H1 (cell line): Measurements from ENCODE around the gene TNFRSF6B. TPM values are rescaled to one million over a fixed set of nuclear protein-coding genes. Genes with fewer than 3 reads are reported as not detected.

Experiments used
- CTCF ChIA-PET: fragments of 300-600 bp; sonication (Branson Sonifier 250); formaldehyde crosslinking; loops from one replicate; lab custom pipeline; 2021; ENCODE audit not compliant: partially characterized antibody; lab: Charles Lee
- POLR2A ChIA-PET: fragments of 300-600 bp; sonication (Branson Sonifier 250); formaldehyde crosslinking; loops from one replicate; lab custom pipeline; 2021; ENCODE audit warnings: inconsistent platforms; ENCODE audit not compliant: partially characterized antibody; lab: Charles Lee
- DNase-seq, 2 experiments: peaks; one replicate each; pipeline versions ENCODE4 v3.0.0 to v3.0.0-alpha.2; 2010 to 2022; ENCODE audit warnings: low spot score in 2 of 2, low read depth in 1 of 2, mixed read lengths in 1 of 2
- FAIRE-seq: peaks from 2 replicates; lab custom pipeline; 2011; peaks lifted over from hg19 to GRCh38; lab: Jason Lieb, UNC
- H2AFZ ChIP-seq: 2 replicates; pipeline ENCODE4 v1.8.1; 2012; ENCODE audit warnings: low read length, inconsistent platforms
- H2AK5ac ChIP-seq: 2 replicates; pipeline ENCODE4 v1.6.1; 2013; ENCODE audit warnings: low read depth, low read length
- H2BK120ac ChIP-seq: replicated peaks from 2 replicates; pipeline ENCODE3; 2013; ENCODE audit warnings: low read depth, low read length, inconsistent platforms
- H2BK12ac ChIP-seq: 2 replicates; pipeline ENCODE4 v1.6.1; 2013; ENCODE audit warnings: low read depth, low read length
- H2BK15ac ChIP-seq: 2 replicates; pipeline ENCODE4 v1.6.1; 2013; ENCODE audit warnings: low read length
- H2BK20ac ChIP-seq: 2 replicates; pipeline ENCODE4 v1.6.1; 2013; ENCODE audit warnings: low read length
- H2BK5ac ChIP-seq: 2 replicates; pipeline ENCODE4 v1.6.1; 2013; ENCODE audit warnings: low read depth, low read length
- H3K14ac ChIP-seq: 2 replicates; pipeline ENCODE4 v1.6.1; 2013; ENCODE audit warnings: inconsistent platforms; ENCODE audit not compliant: insufficient read length
- H3K18ac ChIP-seq: 2 replicates; pipeline ENCODE4 v1.6.1; 2013; ENCODE audit warnings: low read length; ENCODE audit errors: extremely low read depth
- H3K23ac ChIP-seq: 2 replicates; pipeline ENCODE4 v1.6.1; 2013; ENCODE audit warnings: inconsistent platforms; ENCODE audit not compliant: insufficient read length
- H3K23me2 ChIP-seq: 2 replicates; pipeline ENCODE4 v1.6.1; 2013; ENCODE audit warnings: low read depth, low read length
- H3K27ac ChIP-seq: 2 replicates; pipeline ENCODE4 v1.6.1; 2011; ENCODE audit warnings: low read depth, low read length, inconsistent platforms
- H3K27me3 ChIP-seq, 4 experiments: replicated peaks in 1 of 4; 1 replicate in 1 of 4; 2 replicates in 3 of 4; pipeline versions ENCODE4 v1.6.1 to v1.8.1; 2011 to 2013; ENCODE audit warnings: low read length in 3 of 4, mild to moderate bottlenecking in 3 of 4, inconsistent platforms in 2 of 4, mixed read lengths in 2 of 4, moderate library complexity in 1 of 4; ENCODE audit not compliant: control insufficient read depth in 3 of 4, insufficient read depth in 3 of 4; ENCODE audit errors: extremely low read depth in 1 of 4
- H3K36me3 ChIP-seq, 4 experiments: 2 replicates each; pipeline versions ENCODE4 v1.6.1 to v1.8.1; 2011 to 2013; ENCODE audit warnings: mild to moderate bottlenecking in 4 of 4, low read length in 3 of 4, moderate library complexity in 2 of 4, control low read depth in 1 of 4, inconsistent platforms in 1 of 4; ENCODE audit not compliant: insufficient read depth in 4 of 4, control insufficient read depth in 2 of 4
- H3K4ac ChIP-seq: replicated peaks from 2 replicates; pipeline ENCODE3; 2013; ENCODE audit warnings: low read length, low read depth, mixed read lengths, inconsistent platforms; ENCODE audit not compliant: insufficient read length
- H3K4me1 ChIP-seq, 4 experiments: replicated peaks in 1 of 4; 1 replicate in 1 of 4; 2 replicates in 3 of 4; pipeline versions ENCODE4 v1.6.1 to v1.8.1; 2011 to 2013; ENCODE audit warnings: low read length in 3 of 4, inconsistent platforms in 2 of 4, mixed read lengths in 1 of 4; ENCODE audit not compliant: insufficient read depth in 4 of 4, control insufficient read depth in 3 of 4
- H3K4me2 ChIP-seq, 2 experiments: 2 replicates each; pipeline versions ENCODE4 v1.6.1 to v1.8.1; 2011 to 2013; ENCODE audit warnings: low read depth in 2 of 2, low read length in 2 of 2, control low read depth in 1 of 2, inconsistent platforms in 1 of 2, mild to moderate bottlenecking in 1 of 2; ENCODE audit not compliant: insufficient read depth in 1 of 2
- H3K4me3 ChIP-seq, 4 experiments: fragments of 200-600, 300-600 bp in 1 of 4; sonication (generic), shearing (Covaris generic), sonication (Bioruptor Twin) in 1 of 4; 2 replicates each; pipeline versions ENCODE4 v1.5.1 to v1.8.1; 2011 to 2016; ENCODE audit warnings: low read length in 4 of 4, low read depth in 3 of 4, control low read depth in 2 of 4, inconsistent platforms in 2 of 4, mild to moderate bottlenecking in 2 of 4, mixed read lengths in 1 of 4, moderate library complexity in 1 of 4; ENCODE audit not compliant: insufficient read depth in 2 of 4; ENCODE audit errors: extremely low read depth in 1 of 4
- H3K56ac ChIP-seq: replicated peaks from 2 replicates; pipeline ENCODE3; 2013; ENCODE audit warnings: low read depth, mild to moderate bottlenecking, mixed read lengths, low read length, inconsistent platforms; ENCODE audit not compliant: insufficient read length
- H3K79me1 ChIP-seq: 2 replicates; pipeline ENCODE4 v1.6.1; 2013; ENCODE audit warnings: low read depth, low read length, control low read depth
- H3K79me2 ChIP-seq, 2 experiments: 2 replicates each; pipeline versions ENCODE4 v1.6.1 to v1.8.1; 2012 to 2013; ENCODE audit warnings: low read length in 2 of 2, mild to moderate bottlenecking in 2 of 2, inconsistent platforms in 1 of 2; ENCODE audit not compliant: insufficient read depth in 2 of 2, control insufficient read depth in 1 of 2
- H3K9ac ChIP-seq, 4 experiments: replicated peaks in 1 of 4; 1 replicate in 1 of 4; 2 replicates in 3 of 4; pipeline versions ENCODE4 v1.6.1 to v1.8.1; 2011 to 2013; ENCODE audit warnings: low read depth in 3 of 4, low read length in 3 of 4, control low read depth in 2 of 4, mild to moderate bottlenecking in 2 of 4, moderate library complexity in 2 of 4, inconsistent platforms in 1 of 4; ENCODE audit errors: extremely low read depth in 1 of 4
- H3K9me3 ChIP-seq, 2 experiments: 2 replicates each; pipeline versions ENCODE4 v1.6.1 to v1.8.1; 2012 to 2013; ENCODE audit warnings: mild to moderate bottlenecking in 2 of 2, moderate library complexity in 2 of 2, control low read depth in 1 of 2, inconsistent platforms in 1 of 2, low read depth in 1 of 2, low read length in 1 of 2, mixed read lengths in 1 of 2; ENCODE audit not compliant: insufficient read depth in 2 of 2
- H4K20me1 ChIP-seq, 2 experiments: replicated peaks in 1 of 2; 2 replicates each; pipeline versions ENCODE3 to v1.8.1; 2011 to 2013; ENCODE audit warnings: inconsistent platforms in 2 of 2, low read length in 2 of 2, mild to moderate bottlenecking in 1 of 2; ENCODE audit not compliant: insufficient read depth in 2 of 2, control insufficient read depth in 1 of 2
- H4K5ac ChIP-seq: 2 replicates; pipeline ENCODE4 v1.6.1; 2013; ENCODE audit warnings: low read length, low read depth, mixed read lengths, inconsistent platforms; ENCODE audit not compliant: insufficient read length
- H4K8ac ChIP-seq: 2 replicates; pipeline ENCODE4 v1.8.0; 2013; ENCODE audit warnings: mild to moderate bottlenecking, moderate library complexity, low read length, inconsistent platforms; ENCODE audit not compliant: insufficient read depth; ENCODE audit errors: extremely low read depth
- H4K91ac ChIP-seq: replicated peaks from 2 replicates; pipeline ENCODE3; 2013; ENCODE audit warnings: low read length, mixed read lengths, inconsistent platforms; ENCODE audit not compliant: insufficient read length
- ASH2L ChIP-seq: fragments of 200-600, 300-600 bp; sonication (generic); IDR thresholded peaks from one replicate; pipeline ENCODE4 v1.7.1; 2017; ENCODE audit warnings: low read length
- CBX5 ChIP-seq: fragments of 300-800, 300-1000 bp; sonication (generic); IDR thresholded peaks from 2 replicates; pipeline ENCODE4 v1.7.1; 2016; ENCODE audit warnings: antibody characterized with exemption, low read length, low read depth
- CBX8 ChIP-seq: fragments of 300-800, 300-1000 bp; sonication (generic); IDR thresholded peaks from 2 replicates; pipeline ENCODE4 v1.7.1; 2016; ENCODE audit warnings: low read depth, low read length, borderline replicate concordance
- CTBP2 ChIP-seq: IDR thresholded peaks from 2 replicates; pipeline ENCODE4 v1.7.0; 2011; ENCODE audit warnings: borderline replicate concordance, mild to moderate bottlenecking, moderate library complexity, mixed read lengths, low read length; ENCODE audit not compliant: insufficient read depth, insufficient read length
- EZH2 ChIP-seq: fragments of 200-600 bp; sonication (generic); IDR thresholded peaks from 2 replicates; pipeline ENCODE4 v1.7.1; 2012; ENCODE audit warnings: low read depth, mild to moderate bottlenecking, moderate library complexity, low read length, inconsistent platforms; ENCODE audit not compliant: severe bottlenecking
- GTF2F1 ChIP-seq: IDR thresholded peaks from 2 replicates; pipeline ENCODE4 v1.6.1; 2012; ENCODE audit warnings: low read depth, low read length, improper control_type of control experiment, borderline replicate concordance
- KDM4A ChIP-seq: IDR thresholded peaks from one replicate; pipeline ENCODE4 v1.7.1; 2012; ENCODE audit warnings: low read depth, mild to moderate bottlenecking, moderate library complexity, low read length, inconsistent platforms; ENCODE audit not compliant: severe bottlenecking
- KDM5A ChIP-seq: fragments of 200-600 bp; IDR thresholded peaks from 2 replicates; pipeline ENCODE4 v1.7.1; 2012; ENCODE audit warnings: mild to moderate bottlenecking, low read length, inconsistent platforms, mixed read lengths
- PHF8 ChIP-seq: fragments of 200-600 bp; sonication (generic); conservative IDR thresholded peaks from 2 replicates; pipeline ENCODE4 v1.7.1; 2012; ENCODE audit warnings: low read depth, mild to moderate bottlenecking, inconsistent platforms, low read length, moderate library complexity
- RXRA ChIP-seq: IDR thresholded peaks from 2 replicates; pipeline ENCODE4 v1.6.1; 2011; ENCODE audit warnings: low read depth, mild to moderate bottlenecking, low read length, moderate library complexity; ENCODE audit not compliant: insufficient read depth
- SP2 ChIP-seq: IDR thresholded peaks from 2 replicates; pipeline ENCODE4 v1.6.1; 2012; ENCODE audit warnings: mild to moderate bottlenecking, low read length, inconsistent platforms
- TBP ChIP-seq: IDR thresholded peaks from 2 replicates; pipeline ENCODE4 v1.6.1; 2011; ENCODE audit warnings: low read depth, low read length, improper control_type of control experiment
- WGBS, 2 experiments: shearing (Covaris generic) in 1 of 2; methylation state at CpG; one replicate each; pipeline versions ENCODE4 v1.1.6 to v1.1.7; 2013 to 2015; ENCODE audit warnings: low lambda C conversion rate in 2 of 2, mixed read lengths in 2 of 2, inconsistent platforms in 1 of 2, low coverage in 1 of 2, missing lambda C conversion rate in 1 of 2; ENCODE audit not compliant: insufficient replicate concordance in 2 of 2, insufficient coverage in 1 of 2, insufficient read length in 1 of 2; ENCODE audit errors: extremely low coverage in 1 of 2, missing lambda C conversion rate in 1 of 2; 5-methylcytosine and 5-hydroxymethylcytosine counted together
- polyA plus RNA-seq, 7 experiments: library from polyadenylated mRNA; depleted of rRNA in 3 of 7; stranded (reverse) in 5 of 7; unstranded in 2 of 7; fragments of >200 nt in 5 of 7; fragments of 200-250 nt in 2 of 7; gene quantifications; 1 replicate in 5 of 7; 2 replicates in 1 of 7; 4 replicates in 1 of 7; pipeline versions ENCODE4 v1.2.1 to v1.2.3, GENCODE V29; 2011 to 2013; ENCODE audit warnings: missing spikeins in 2 of 7, mixed read lengths in 2 of 7
- total RNA-seq: library from RNA; stranded (reverse); fragmentation: NEBNext Ultra II Directional; extraction: Animal tissue kit (Norgen Biotek cat#: 25700); gene quantifications from 2 replicates; pipeline ENCODE4 v1.2.1, GENCODE V29; 2021

TNFRSF6B gene
- total and polyA plus RNA-seq, 2 of the 8 experiments (the other 6 are each of a cell fraction or from before 2014, with no cell fraction given) = 3.1 TPM; not detected in 1

GRCh38 chr20:63705232-63706026 is 9.0 kb downstream of the TNFRSF6B start:
- Histone ChIP-seq H2BK20ac (no peak overlapping the region), H3K23ac (no peak overlapping the region), H3K23me2 (peaks cover 5% of the 10 kb centered on the region; the same call in 1 of the 2 replicates), H3K27me3 (no peaks in the 10 kb centered on the region), H3K56ac (no peak overlapping the region), H2BK5ac (no peak overlapping the region), H4K20me1 (peaks cover 8 to 17% of the 10 kb centered on the region in 2 experiments), H3K79me1 (peaks cover 6% of the 10 kb centered on the region; the same call in 1 of the 2 replicates), H3K79me2 (peaks cover 0 to 32% of the 10 kb centered on the region in 2 experiments; a peak in 3 of 4 replicates), H3K36me3 (peaks cover 3 to 18% (median 9%) of the 10 kb centered on the region in 4 experiments; a peak in 7 of 8 replicates), H4K8ac (no peak overlapping the region), H3K9ac (no peak overlapping the region), H4K5ac (no peak overlapping the region), H3K9me3 (no peaks in the 10 kb centered on the region), H3K14ac (no peak overlapping the region), H3K27ac (no peak overlapping the region), H3K4me1 (peaks cover 0 to 11% (median 6%) of the 10 kb centered on the region in 4 experiments; a peak in 5 of 7 replicates), H2BK12ac (no peak overlapping the region), H2BK120ac (no peak overlapping the region), H2AFZ (no peak overlapping the region), H3K18ac (no peak overlapping the region), H2BK15ac (no peak overlapping the region), H3K4me2 (no peak overlapping the region), H4K91ac (no peak overlapping the region), H3K4ac (no peak overlapping the region), H3K4me3 (no peak overlapping the region), H2AK5ac (no peak overlapping the region)
- ChIA-PET POLR2A (interaction anchor here (1.2 to 4.7 kb wide), 3 partner anchors 9 to 110 kb away, joined by 3 to 49 read pairs (median 3); partner anchors contain the start of genes LIME1 and TNFRSF6B), CTCF (interaction anchor here (0.5 to 1.5 kb wide), 7 partner anchors 17 to 168 kb away, joined by 3 to 4 read pairs (median 3); no protein-coding TSS in a partner anchor)
- no peak for FAIRE-seq
- 91% methylated on average over 8 of the region's 8 CpGs; no CpG with 5 or more reads in 1 of the 2 experiments for WGBS, 2 experiments
- DNase-seq = no peak
- TF ChIP-seq KDM4A (no peak), ASH2L (no peak), TBP (no peak), SP2 (no peak), CTBP2 (no peak), KDM5A (no peak), PHF8 (no peak), CBX8 (no peak), EZH2 (no peak), CBX5 (no peak), RXRA (no peak), GTF2F1 (no peak)
